Anterior cingulate cortex (tissue), 58 donors: ENCODE data around the gene WDR59.

ENCODE experiments used
- DNase-seq, 58 donors: peaks; one replicate each; lab custom pipeline; 2025; lab: John Stamatoyannopoulos, UW

The WDR59 gene

GRCh38 chr16:74984194-74984528, 762 bp downstream of the WDR59 start:
- DNase-seq = no peak

- DNase-seq = no peak
These were observed 2.7 kb downstream of the WDR59 start for GRCh38 chr16:74982256-74982655.

GRCh38 chr16:74975591-74975990, 9.3 kb downstream of the WDR59 start:
- DNase-seq = no peak

GRCh38 chr16:74973304-74973703, 11.6 kb downstream of the WDR59 start:
- no peak for DNase-seq

- peak in 7 of 58 donors; percentile 1 to 54 (median 11) for DNase-seq
These were observed 30.2 kb downstream of the WDR59 start for GRCh38 chr16:74954763-74955162.

- no peak for DNase-seq
These were observed 33.2 kb downstream of the WDR59 start for GRCh38 chr16:74951681-74952080.

- DNase-seq = no peak
These were observed 33.7 kb downstream of the WDR59 start for GRCh38 chr16:74951206-74951605.

GRCh38 chr16:74950511-74950910, 34.4 kb downstream of the WDR59 start:
- DNase-seq = no peak

GRCh38 chr16:74949309-74949708, 35.6 kb downstream of the WDR59 start:
- DNase-seq = no peak

GRCh38 chr16:74944466-74944865, 40.5 kb downstream of the WDR59 start:
- DNase-seq = no peak

GRCh38 chr16:74942977-74943918, 41.7 kb downstream of the WDR59 start:
- DNase-seq = no peak

- peak in 9 of 58 donors; percentile 3 to 19 (median 6) for DNase-seq
These were observed 42.4 kb downstream of the WDR59 start for GRCh38 chr16:74942566-74942965.

- no peak for DNase-seq
These were observed 45.2 kb downstream of the WDR59 start for GRCh38 chr16:74939688-74940087.

GRCh38 chr16:74936902-74937560, 47.9 kb downstream of the WDR59 start:
- no peak for DNase-seq

- no peak for DNase-seq
These were observed 53.5 kb downstream of the WDR59 start for GRCh38 chr16:74931445-74931844.

GRCh38 chr16:74929636-74930035, 55.3 kb downstream of the WDR59 start:
- no peak for DNase-seq

GRCh38 chr16:74926805-74927204, 58.1 kb downstream of the WDR59 start:
- DNase-seq = no peak

GRCh38 chr16:74923766-74924460, 61.0 kb downstream of the WDR59 start:
- DNase-seq = no peak

GRCh38 chr16:74922150-74923138, 62.5 kb downstream of the WDR59 start:
- DNase-seq = peak in 1 of 58 donors; percentile 5

- DNase-seq = no peak
These were observed 63.9 kb downstream of the WDR59 start for GRCh38 chr16:74921051-74921450.
